Activated CD4-positive, CD25-positive, alpha-beta regulatory T cell treated with anti-CD3 and anti-CD28 coated beads, Interleukin-2, amount 50 U/mL, for 72 hours (primary cell): ENCODE data around the gene GRM5.

Experiments used
- DNase-seq: peaks from one replicate; pipeline ENCODE4 v3.0.0; 2021

GRM5 gene

GRCh38 chr11:88827018-88827676 lies 238.6 kb downstream of the GRM5 start:
- no peak for DNase-seq

GRCh38 chr11:88819616-88820015 lies 246.2 kb downstream of the GRM5 start:
- no peak for DNase-seq

GRCh38 chr11:88818978-88819377 lies 246.8 kb downstream of the GRM5 start:
- no peak for DNase-seq

DNA sequence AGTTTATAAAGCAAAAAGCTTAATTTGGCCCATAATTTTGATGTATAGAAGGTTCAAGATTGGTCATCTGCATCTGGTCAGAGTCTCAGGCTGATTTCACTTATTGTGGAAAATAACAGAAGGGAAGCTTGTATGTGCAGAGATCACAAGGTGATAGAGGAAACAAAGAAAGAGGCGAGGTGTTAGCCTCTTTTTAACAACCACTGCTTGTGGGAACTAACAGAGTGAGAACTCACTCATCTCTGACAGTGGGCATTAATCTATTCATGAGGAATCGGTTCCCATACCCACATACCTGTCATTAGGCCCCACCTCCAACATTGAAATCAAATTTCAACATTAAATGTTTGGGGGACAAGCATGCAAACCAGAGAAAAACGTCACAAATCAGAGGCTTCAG lies 250.3 kb downstream of the GRM5 start:
- no peak for DNase-seq

GRCh38 chr11:88814076-88814475 lies 251.7 kb downstream of the GRM5 start:
- DNase-seq: no peak

DNA sequence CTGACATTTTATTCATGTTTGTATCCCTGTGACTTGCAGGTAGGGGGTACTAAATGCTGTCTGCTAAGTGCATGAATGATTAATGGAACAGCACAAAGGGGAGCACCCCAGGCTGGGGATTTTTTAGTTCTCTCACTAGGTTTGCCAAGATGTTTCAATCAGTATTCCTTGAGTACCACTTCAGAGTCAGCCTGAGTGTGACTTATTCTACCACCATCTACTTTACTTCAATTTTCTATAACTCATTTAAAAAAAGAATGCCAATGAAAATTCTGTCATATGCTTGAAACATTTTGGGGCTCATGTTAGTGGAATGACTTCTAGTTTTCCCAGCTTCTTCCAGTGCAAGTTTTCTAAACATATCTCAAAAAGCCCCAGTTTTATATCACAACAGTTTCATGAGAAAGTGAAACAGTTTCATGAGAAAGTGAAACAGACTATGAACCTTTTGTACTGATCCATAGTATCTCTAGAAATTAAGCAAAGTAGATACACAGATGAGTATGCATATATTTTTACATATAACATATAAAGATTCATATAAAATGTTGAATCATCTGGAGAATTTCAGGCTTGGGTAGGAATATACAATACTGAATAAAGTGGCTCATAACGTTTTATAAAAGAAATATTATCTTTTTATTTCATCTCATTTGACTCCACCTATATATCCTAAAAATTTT lies 252.4 kb downstream of the GRM5 start:
- DNase-seq: no peak

- DNase-seq: no peak
Measured at GRCh38 chr11:88810420-88811097, 255.2 kb downstream of the GRM5 start.

- DNase-seq: no peak
Measured at GRCh38 chr11:88809126-88809525, 256.7 kb downstream of the GRM5 start.

DNA sequence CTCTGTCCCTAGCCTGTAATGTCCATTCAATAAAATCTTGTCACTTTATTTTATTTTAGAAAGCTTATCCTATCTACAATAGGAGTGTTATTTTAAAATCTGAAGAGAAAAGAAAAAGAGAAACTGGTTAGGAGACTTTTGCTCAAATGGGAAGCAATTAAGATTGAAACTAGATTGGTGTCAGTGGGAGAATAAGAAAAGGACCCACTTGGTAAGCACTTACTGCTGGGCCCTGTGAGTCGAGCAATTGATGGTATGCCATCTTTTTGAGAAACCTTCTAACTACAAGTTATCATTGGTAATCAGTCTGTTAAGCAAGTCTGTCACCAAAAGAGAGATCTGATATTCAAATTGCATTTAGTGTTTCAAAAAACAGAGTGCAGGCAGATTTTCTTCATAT lies 258.4 kb downstream of the GRM5 start:
- no peak for DNase-seq

DNA sequence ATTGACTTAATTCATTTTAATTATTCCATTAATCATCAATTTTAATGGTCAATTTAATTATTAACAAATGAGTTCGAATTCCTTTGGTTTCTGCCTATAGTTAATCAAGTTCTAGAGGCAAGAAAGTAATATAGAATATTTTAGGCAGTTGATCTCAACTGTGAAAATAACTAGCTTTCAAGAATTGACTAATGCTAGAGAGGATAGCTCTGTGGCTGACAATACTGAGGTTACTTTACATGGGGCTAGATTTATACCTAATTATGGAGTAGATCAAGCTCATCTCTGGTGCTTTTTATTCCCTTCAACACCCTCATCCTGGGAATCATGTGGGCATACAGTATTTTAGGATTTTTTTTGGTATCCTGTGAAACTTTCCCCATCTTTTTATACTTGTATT lies 259.4 kb downstream of the GRM5 start:
- DNase-seq: no peak

- DNase-seq: no peak
Measured at GRCh38 chr11:88801484-88802123, 264.2 kb downstream of the GRM5 start.

DNA sequence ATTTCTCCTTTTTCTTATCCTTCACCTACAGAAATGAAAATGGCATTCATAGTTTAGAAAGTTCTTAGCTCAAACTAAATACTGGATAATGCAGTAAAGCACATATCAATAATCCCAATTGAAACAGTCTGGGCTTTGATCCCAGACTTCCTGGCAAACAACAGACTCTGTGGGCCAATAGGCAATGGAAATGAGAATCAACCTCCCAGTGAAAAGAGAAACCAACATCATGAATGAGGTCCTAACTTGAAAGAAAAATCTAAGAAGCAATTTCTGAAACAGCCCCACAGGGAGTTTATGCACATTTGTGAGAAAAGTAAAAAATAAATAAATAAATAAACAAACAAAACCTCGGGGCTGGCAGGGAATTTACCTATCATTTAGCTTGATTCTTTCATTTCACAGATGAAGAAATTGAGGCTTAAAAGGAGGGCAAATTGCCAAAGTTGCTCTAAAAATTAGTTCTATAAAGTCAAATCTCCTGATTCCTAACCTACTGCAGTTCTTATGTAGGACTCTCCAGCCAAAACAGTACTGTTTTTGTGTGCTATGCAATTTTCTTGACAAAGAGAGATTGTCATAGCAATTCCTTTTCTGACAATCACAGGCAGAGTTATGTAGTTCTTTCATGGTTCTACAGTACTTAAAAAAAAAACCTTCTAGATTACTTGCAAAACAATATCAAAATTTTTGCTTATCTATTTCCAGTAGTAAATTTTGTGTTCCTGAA lies 265.8 kb downstream of the GRM5 start:
- DNase-seq: no peak

- no peak for DNase-seq
Measured at GRCh38 chr11:88790182-88790581, 275.6 kb downstream of the GRM5 start.

- DNase-seq: no peak
Measured at GRCh38 chr11:88779577-88779976, 286.2 kb downstream of the GRM5 start.

DNA sequence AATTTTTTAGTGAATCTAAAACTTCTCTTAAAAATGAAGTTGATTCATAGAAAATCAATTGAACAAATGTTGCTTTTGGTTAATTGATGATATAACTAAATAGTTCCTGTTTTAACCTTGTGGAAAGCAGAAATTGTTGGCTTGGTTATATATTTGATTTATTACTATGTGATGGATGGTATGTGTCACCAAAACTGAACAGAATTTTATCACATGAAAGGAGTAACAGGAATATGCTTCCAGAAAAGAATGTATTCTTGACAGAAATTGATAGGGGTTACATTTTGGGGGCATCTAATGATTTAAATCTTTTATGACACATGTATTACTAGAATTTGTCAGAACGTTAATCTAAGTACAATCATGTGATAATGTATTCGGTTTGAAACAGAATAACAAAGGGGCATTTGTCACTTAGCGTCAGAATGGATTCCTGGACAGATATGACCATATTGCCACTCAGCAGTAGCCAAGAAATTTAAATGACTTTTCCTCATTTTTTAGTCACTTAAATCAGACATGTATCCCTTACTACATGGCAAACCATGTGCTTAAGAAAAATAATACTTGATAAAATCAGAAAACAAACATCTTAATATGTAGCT lies 295.2 kb downstream of the GRM5 start:
- no peak for DNase-seq

- DNase-seq: no peak
Measured at GRCh38 chr11:88744140-88744539, 321.6 kb downstream of the GRM5 start.

- no peak for DNase-seq
Measured at GRCh38 chr11:88739524-88739923, 326.3 kb downstream of the GRM5 start.

DNA sequence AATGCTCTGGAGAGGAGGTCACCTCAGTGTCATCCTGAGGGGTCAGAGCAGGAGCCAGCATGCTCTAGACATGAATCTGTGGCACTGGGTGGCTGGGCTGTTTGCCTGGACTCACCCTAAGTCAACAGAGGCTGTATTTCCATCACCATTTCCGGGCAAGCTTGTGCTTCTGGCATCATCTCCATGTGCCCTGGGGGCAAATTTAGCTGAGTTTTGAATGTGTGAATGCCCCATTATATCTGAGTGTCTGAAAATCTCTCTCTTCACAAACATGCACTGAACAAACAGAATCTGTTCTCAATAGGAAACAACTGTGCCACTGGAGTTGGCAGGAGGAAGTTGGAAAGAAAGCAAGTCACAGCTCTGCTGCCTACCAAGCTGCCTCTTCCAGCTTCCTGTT lies 356.2 kb downstream of the GRM5 start:
- no peak for DNase-seq

DNA sequence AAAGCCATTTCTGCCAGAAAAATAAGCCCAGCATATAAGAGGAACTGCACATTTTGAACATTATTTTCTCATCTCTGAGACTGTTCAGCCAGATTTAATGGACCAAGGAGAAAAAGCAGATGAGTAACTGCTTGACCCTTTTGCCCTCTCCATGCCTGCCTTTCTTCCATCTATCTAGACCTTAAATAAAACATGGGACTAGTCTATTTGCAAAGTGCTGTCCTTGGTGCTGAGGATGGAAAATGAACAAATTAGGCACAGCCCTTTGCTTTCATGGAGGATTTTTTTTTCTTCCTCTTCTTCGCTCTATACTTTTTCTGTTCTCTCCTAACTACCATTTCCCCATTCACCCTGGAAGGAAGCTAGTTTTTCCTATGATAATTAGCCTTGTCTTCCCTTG lies 361.3 kb downstream of the GRM5 start:
- DNase-seq: no peak

DNA sequence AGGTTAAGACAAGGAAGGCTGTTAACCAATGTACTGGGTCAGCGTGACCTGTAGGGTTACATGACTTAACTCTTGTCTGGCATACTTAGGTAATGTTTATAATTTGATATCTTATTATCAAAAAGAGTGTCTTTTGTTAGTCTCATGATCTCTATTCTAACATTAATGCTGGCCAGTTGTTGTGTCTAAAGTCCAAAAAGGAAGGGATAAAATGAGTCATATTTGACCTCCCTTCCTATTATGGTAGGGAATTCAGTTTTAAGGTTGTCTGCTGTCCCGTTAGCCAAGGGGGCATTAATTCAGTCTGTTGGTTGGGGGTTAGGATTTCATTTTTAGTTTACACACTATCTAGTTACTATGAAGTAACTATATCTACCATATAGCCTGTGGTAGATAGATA lies 364.0 kb downstream of the GRM5 start:
- no peak for DNase-seq

GRCh38 chr11:88697139-88697538 lies 368.6 kb downstream of the GRM5 start:
- no peak for DNase-seq

GRCh38 chr11:88695689-88696414 lies 369.9 kb downstream of the GRM5 start:
- DNase-seq: no peak
